HCT116 (cell line): ENCODE results near the gene TOGARAM1. TPM values are rescaled to one million over a fixed set of nuclear protein-coding genes. Genes with fewer than 3 reads are reported as not detected.

Experiments used
- ATAC-seq: fragments of 200-7000 bp; cut with Tn5 transposase; 2 replicates; pipeline ENCODE4 v1.9.1; 2020; ENCODE audit warnings: mild to moderate bottlenecking, moderate library complexity
- BruUV-seq: library from RNA; stranded (reverse); fragments of 400-500 nt; replicated peaks from 2 replicates; lab custom pipeline; 2021; lab: Mats Ljungman, UMichigan
- CTCF ChIA-PET: fragments of 300-600 bp; sonication (Branson Sonifier 250); formaldehyde crosslinking; loops from one replicate; lab custom pipeline; 2021; ENCODE audit warnings: antibody characterized with exemption; lab: Charles Lee
- POLR2A ChIA-PET: fragments of 300-600, 350-600 bp; sonication (Branson Sonifier 250); formaldehyde crosslinking; loops from one replicate; lab custom pipeline; 2021; ENCODE audit warnings: antibody characterized with exemption; lab: Charles Lee
- RAD21 ChIA-PET, 2 experiments: fragments of 300-600 bp; sonication (Branson Sonifier 250); formaldehyde crosslinking; loops; one replicate each; lab custom pipeline; 2023; ENCODE audit warnings: low total read pairs in 2 of 2; ENCODE audit not compliant: uncharacterized antibody in 2 of 2, unreplicated experiment in 2 of 2, low non-redundant PET in 1 of 2; lab: Charles Lee
- DNase-seq: peaks from one replicate; pipeline ENCODE4 v3.0.0-alpha.2; 2010; ENCODE audit warnings: low read depth, low spot score
- H2AFZ ChIP-seq: fragments of 200-600 bp; shearing (Covaris generic), sonication (generic); 2 replicates; pipeline ENCODE4 v1.6.1; 2017; ENCODE audit warnings: low read depth, mixed run types, mixed read lengths, antibody characterized with exemption, low read length; ENCODE audit not compliant: poor library complexity, severe bottlenecking
- H3K27ac ChIP-seq: 2 replicates; pipeline ENCODE4 v1.5.1; 2012; ENCODE audit warnings: low read depth, low read length
- H3K27me3 ChIP-seq: fragments of 200-600 bp; sonication (generic); 2 replicates; pipeline ENCODE4 v1.6.1; 2016; ENCODE audit warnings: mixed run types, low read length, mixed read lengths; ENCODE audit not compliant: insufficient read depth
- H3K36me3 ChIP-seq, 2 experiments: fragments of 200-500 bp in 1 of 2; fragments of 200-600 bp in 1 of 2; sonication (Bioruptor generic) in 1 of 2; sonication (generic) in 1 of 2; 2 replicates each; pipeline versions ENCODE4 v1.5.1 to v1.6.1; 2014 to 2016; ENCODE audit warnings: low read length in 2 of 2, inconsistent platforms in 1 of 2, mixed read lengths in 1 of 2, mixed run types in 1 of 2; ENCODE audit not compliant: insufficient read depth in 2 of 2, control insufficient read depth in 1 of 2
- H3K4me1 ChIP-seq, 2 experiments: fragments of 200-600 bp in 1 of 2; sonication (generic) in 1 of 2; 2 replicates each; pipeline versions ENCODE4 v1.5.1 to v1.6.1; 2012 to 2017; ENCODE audit warnings: low read length in 2 of 2, inconsistent platforms in 1 of 2, mild to moderate bottlenecking in 1 of 2, mixed read lengths in 1 of 2, mixed run types in 1 of 2, moderate library complexity in 1 of 2; ENCODE audit not compliant: insufficient read depth in 2 of 2, control insufficient read depth in 1 of 2
- H3K4me2 ChIP-seq: fragments of 200-600 bp; sonication (generic); 2 replicates; pipeline ENCODE4 v1.6.1; 2017; ENCODE audit warnings: mixed run types, low read length, mixed read lengths
- H3K4me3 ChIP-seq, 2 experiments: fragments of 200-600 bp in 1 of 2; sonication (generic) in 1 of 2; replicated peaks in 1 of 2; 2 replicates each; pipeline ENCODE4 v1.5.1; 2011 to 2016; ENCODE audit warnings: low read length in 2 of 2, control low read depth in 1 of 2, low read depth in 1 of 2, mild to moderate bottlenecking in 1 of 2, mixed read lengths in 1 of 2, mixed run types in 1 of 2
- H3K79me2 ChIP-seq: fragments of 200-600 bp; sonication (generic); 2 replicates; pipeline ENCODE4 v1.6.1; 2017; ENCODE audit warnings: mild to moderate bottlenecking, mixed run types, low read length, moderate library complexity, mixed read lengths; ENCODE audit not compliant: insufficient read depth
- H3K9ac ChIP-seq: fragments of 200-600 bp; sonication (generic); 2 replicates; pipeline ENCODE4 v1.6.1; 2016; ENCODE audit warnings: low read length, mixed read lengths
- H3K9me2 ChIP-seq: fragments of 200-600 bp; sonication (generic), shearing (Covaris generic); 2 replicates; pipeline ENCODE4 v1.6.1; 2017; ENCODE audit warnings: mixed run types, mild to moderate bottlenecking, moderate library complexity; ENCODE audit not compliant: insufficient read depth
- H3K9me3 ChIP-seq, 2 experiments: fragments of 200-500 bp in 1 of 2; fragments of 200-600 bp in 1 of 2; sonication (Bioruptor generic) in 1 of 2; sonication (generic) in 1 of 2; 2 replicates each; pipeline ENCODE4 v1.6.1; 2014 to 2017; ENCODE audit warnings: low read length in 2 of 2, mixed read lengths in 2 of 2, inconsistent platforms in 1 of 2, low read depth in 1 of 2, mild to moderate bottlenecking in 1 of 2, mixed run types in 1 of 2, moderate library complexity in 1 of 2; ENCODE audit not compliant: control insufficient read depth in 1 of 2, insufficient read depth in 1 of 2
- H4K20me1 ChIP-seq: fragments of 200-600 bp; sonication (generic), shearing (Covaris generic); 2 replicates; pipeline ENCODE4 v1.6.1; 2017; ENCODE audit warnings: mixed run types, mild to moderate bottlenecking, moderate library complexity; ENCODE audit not compliant: insufficient read depth
- POLR2AphosphoS5 ChIP-seq: IDR thresholded peaks from 2 replicates; pipeline ENCODE4 v1.6.1; 2011; ENCODE audit warnings: mild to moderate bottlenecking, low read depth, low read length, moderate library complexity
- REST ChIP-seq: IDR thresholded peaks from 2 replicates; pipeline ENCODE4 v1.6.1; 2012; ENCODE audit warnings: low read depth
- TCF7L2 ChIP-seq: IDR thresholded peaks from 2 replicates; pipeline ENCODE4 v1.7.0; 2011; ENCODE audit warnings: borderline replicate concordance, inconsistent platforms; ENCODE audit not compliant: insufficient read depth, insufficient read length; ENCODE audit errors: extremely low read depth
- ZNF274 ChIP-seq: fragments of 200-500 bp; sonication (Bioruptor generic); IDR thresholded peaks from 2 replicates; pipeline ENCODE4 v1.6.1; 2014; ENCODE audit warnings: mild to moderate bottlenecking, low read depth, low read length, inconsistent platforms
- intact Hi-C: fragments of 100-400 bp; cut with micrococcal nuclease; formaldehyde crosslinking; loops from 2 replicates; pipeline ENCODE4 v1.10.0; 2022
- total RNA-seq: library from RNA; stranded (reverse); gene quantifications from one replicate; pipeline ENCODE4 v1.2.1, GENCODE V29; 2021; ENCODE audit not compliant: unreplicated experiment
- TF ChIP-seq, protein P1 (sequence below), 3 experiments: fragments of 200-600 bp in 1 of 3; sonication (generic) in 1 of 3; IDR thresholded peaks in 2 of 3; conservative IDR thresholded peaks in 1 of 3; 2 replicates each; pipeline ENCODE4 v1.5.1; 2012 to 2017; ENCODE audit warnings: low read depth in 2 of 3, low read length in 2 of 3, antibody characterized with exemption in 1 of 3, borderline replicate concordance in 1 of 3, control low read depth in 1 of 3, mild to moderate bottlenecking in 1 of 3, mixed read lengths in 1 of 3, mixed run types in 1 of 3, moderate library complexity in 1 of 3; ENCODE audit not compliant: insufficient read depth in 1 of 3
- TF ChIP-seq, protein P2 (sequence below): IDR thresholded peaks from 2 replicates; pipeline ENCODE4 v1.6.1; 2012

The TOGARAM1 gene
- total RNA-seq, 1 experiment from 2014 or later, result 1.9 TPM

GRCh38 chr14:44961554-44962333 lies at the start of gene TOGARAM1, which contains the start of gene KLHL28 (continued):
- TF ChIP-seq TCF7L2, result no peak
- TF ChIP-seq, protein P1, sequence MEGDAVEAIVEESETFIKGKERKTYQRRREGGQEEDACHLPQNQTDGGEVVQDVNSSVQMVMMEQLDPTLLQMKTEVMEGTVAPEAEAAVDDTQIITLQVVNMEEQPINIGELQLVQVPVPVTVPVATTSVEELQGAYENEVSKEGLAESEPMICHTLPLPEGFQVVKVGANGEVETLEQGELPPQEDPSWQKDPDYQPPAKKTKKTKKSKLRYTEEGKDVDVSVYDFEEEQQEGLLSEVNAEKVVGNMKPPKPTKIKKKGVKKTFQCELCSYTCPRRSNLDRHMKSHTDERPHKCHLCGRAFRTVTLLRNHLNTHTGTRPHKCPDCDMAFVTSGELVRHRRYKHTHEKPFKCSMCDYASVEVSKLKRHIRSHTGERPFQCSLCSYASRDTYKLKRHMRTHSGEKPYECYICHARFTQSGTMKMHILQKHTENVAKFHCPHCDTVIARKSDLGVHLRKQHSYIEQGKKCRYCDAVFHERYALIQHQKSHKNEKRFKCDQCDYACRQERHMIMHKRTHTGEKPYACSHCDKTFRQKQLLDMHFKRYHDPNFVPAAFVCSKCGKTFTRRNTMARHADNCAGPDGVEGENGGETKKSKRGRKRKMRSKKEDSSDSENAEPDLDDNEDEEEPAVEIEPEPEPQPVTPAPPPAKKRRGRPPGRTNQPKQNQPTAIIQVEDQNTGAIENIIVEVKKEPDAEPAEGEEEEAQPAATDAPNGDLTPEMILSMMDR (IDR thresholded peaks at IDR 0.05 in 2 of 3, conservative IDR thresholded peaks at IDR 0.05 in 1 of 3; ENCODE audit: borderline replicate concordance in 1 of 3, insufficient read depth in 1 of 3, low read depth in 2 of 3, low read length in 2 of 3), result no peak
- no peak for TF ChIP-seq REST
- TF ChIP-seq, protein P2, sequence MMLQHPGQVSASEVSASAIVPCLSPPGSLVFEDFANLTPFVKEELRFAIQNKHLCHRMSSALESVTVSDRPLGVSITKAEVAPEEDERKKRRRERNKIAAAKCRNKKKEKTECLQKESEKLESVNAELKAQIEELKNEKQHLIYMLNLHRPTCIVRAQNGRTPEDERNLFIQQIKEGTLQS, result no peak

GRCh38 chr14:44914849-44915248 lies 47.1 kb upstream of the TOGARAM1 start:
- Histone ChIP-seq H3K36me3 (no peaks in the 10 kb centered on the region), H3K9ac (no peak overlapping the region), H3K79me2 (no peaks in the 10 kb centered on the region), H3K27me3 (no peaks in the 10 kb centered on the region), H4K20me1 (no peaks in the 10 kb centered on the region), H2AFZ (no peak overlapping the region), H3K4me3 (no peak overlapping the region), H3K27ac (no peak overlapping the region), H3K4me1 (no peaks in the 10 kb centered on the region), H3K4me2 (no peak overlapping the region), H3K9me2 (no peaks in the 10 kb centered on the region), H3K9me3 (no peaks in the 10 kb centered on the region)
- ChIA-PET CTCF (interaction anchor here (1.7 to 4.0 kb wide), 4 partner anchors 18 to 370 kb away, joined by 4 to 73 read pairs (median 8); a partner anchor contains a TSS), RAD21 (interaction anchor here in 1 of 2 experiments (1.8 kb wide), 1 partner anchor 354 kb away, joined by 12 read pairs; no protein-coding TSS in a partner anchor), POLR2A (no interaction called here)
- intact Hi-C loops, result loop anchor here (10.0 kb wide), 1 partner anchor 610 kb away; no protein-coding TSS in a partner anchor
- ATAC-seq, result no peak
- TF ChIP-seq POLR2AphosphoS5, result no peak
- TF ChIP-seq, protein P1 (IDR thresholded peaks at IDR 0.05 in 2 of 3, conservative IDR thresholded peaks at IDR 0.05 in 1 of 3; ENCODE audit: borderline replicate concordance in 1 of 3, insufficient read depth in 1 of 3, low read depth in 2 of 3, low read length in 2 of 3), result no peak
- no peak for TF ChIP-seq ZNF274
- no TSS peak for BruUV-seq
- DNase-seq, result no peak
